ENCODE data around the gene APOF. TPM values are rescaled to one million over a fixed set of nuclear protein-coding genes. Genes with fewer than 3 reads are reported as not detected.
"Not testable (repeated sequence)": the region's sequence is repeated elsewhere in the genome, so short reads cannot be mapped to it uniquely, and the experiment has no call there.

Gene APOF
- total and polyA plus RNA-seq, 9 of the 15 experiments (the other 6 are each of a cell fraction or from before 2014, with no cell fraction given): 0.09 to 0.15 (median 0.12) TPM; not detected in 5

DNA sequence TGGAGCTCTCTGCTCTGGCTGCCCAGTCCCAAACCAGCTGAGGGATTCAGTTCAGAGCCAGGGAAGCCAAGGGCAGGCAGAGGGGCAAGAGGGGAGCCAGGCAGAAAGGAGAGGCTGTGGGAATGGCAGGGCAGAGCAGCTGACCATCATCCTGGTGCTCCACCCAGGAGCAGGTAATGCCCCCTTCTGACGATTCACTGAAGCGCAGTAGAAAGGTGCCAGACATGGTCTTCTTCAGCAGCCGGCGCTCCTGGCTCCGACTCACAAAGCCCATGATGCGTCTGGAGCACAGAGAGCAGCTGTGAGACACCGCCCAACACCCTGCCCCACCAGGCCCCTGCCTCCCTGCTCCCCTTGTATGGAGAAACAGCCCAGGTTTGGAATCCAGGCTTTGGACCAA lies 16.0 kb downstream of the APOF start (continued):
- TF ChIP-seq, protein P1, sequence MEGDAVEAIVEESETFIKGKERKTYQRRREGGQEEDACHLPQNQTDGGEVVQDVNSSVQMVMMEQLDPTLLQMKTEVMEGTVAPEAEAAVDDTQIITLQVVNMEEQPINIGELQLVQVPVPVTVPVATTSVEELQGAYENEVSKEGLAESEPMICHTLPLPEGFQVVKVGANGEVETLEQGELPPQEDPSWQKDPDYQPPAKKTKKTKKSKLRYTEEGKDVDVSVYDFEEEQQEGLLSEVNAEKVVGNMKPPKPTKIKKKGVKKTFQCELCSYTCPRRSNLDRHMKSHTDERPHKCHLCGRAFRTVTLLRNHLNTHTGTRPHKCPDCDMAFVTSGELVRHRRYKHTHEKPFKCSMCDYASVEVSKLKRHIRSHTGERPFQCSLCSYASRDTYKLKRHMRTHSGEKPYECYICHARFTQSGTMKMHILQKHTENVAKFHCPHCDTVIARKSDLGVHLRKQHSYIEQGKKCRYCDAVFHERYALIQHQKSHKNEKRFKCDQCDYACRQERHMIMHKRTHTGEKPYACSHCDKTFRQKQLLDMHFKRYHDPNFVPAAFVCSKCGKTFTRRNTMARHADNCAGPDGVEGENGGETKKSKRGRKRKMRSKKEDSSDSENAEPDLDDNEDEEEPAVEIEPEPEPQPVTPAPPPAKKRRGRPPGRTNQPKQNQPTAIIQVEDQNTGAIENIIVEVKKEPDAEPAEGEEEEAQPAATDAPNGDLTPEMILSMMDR (IDR thresholded peaks at IDR 0.05 in 2 of 3, conservative IDR thresholded peaks at IDR 0.05 in 1 of 3; ENCODE audit: insufficient read depth in 2 of 3, low read depth in 1 of 3, low read length in 3 of 3): peak; percentile 44 to 58 (median 46)

- H3K9ac ChIP-seq (ENCODE audit: insufficient read depth in 1 of 2, low read depth in 2 of 2, low read length in 2 of 2); in situ Hi-C loops (cut with MboI); H3K4me3 ChIP-seq; H4K20me1 ChIP-seq (replicated peaks; ENCODE audit: control insufficient read depth, insufficient read depth, low read length); H3K27ac ChIP-seq (ENCODE audit: extremely low read depth, low read depth, low read length); H3K27me3 ChIP-seq (ENCODE audit: control insufficient read depth in 2 of 2, insufficient read depth in 2 of 2, low read length in 2 of 2); FAIRE-seq; DNase-seq (ENCODE audit: extremely low read depth in 1 of 4, low spot score in 3 of 4); BruUV-seq (replicated peaks); H3K4me2 ChIP-seq (ENCODE audit: insufficient read depth, low read length); intact Hi-C loops (cut with micrococcal nuclease); CTCF ChIA-PET (ENCODE audit: low intra/inter-chr PET ratio); H3K9me3 ChIP-seq (replicated peaks; ENCODE audit: control insufficient read depth, insufficient read depth, low read depth, low read length); H3K9me1 ChIP-seq (ENCODE audit: control insufficient read depth, insufficient read depth, low read length); H2AFZ ChIP-seq (ENCODE audit: low read depth, low read length); H3K79me2 ChIP-seq (ENCODE audit: control insufficient read depth, insufficient read depth, low read length); ATAC-seq: not testable (repeated sequence)
- WGBS (ENCODE audit: insufficient coverage, low coverage, missing lambda C conversion rate): 88% methylated on average over 1 of the region's 2 CpGs
- peak; percentile 84 for TF ChIP-seq ZNF121 (CRISPR knock-in tag; conservative IDR thresholded peaks at IDR 0.05)
- H3K4me1 ChIP-seq (replicated peaks in 1 of 2; ENCODE audit: control insufficient read depth in 2 of 2, insufficient read depth in 2 of 2, low read length in 2 of 2): peaks cover 8 to 20% of the 10 kb centered on the region in 2 experiments; a peak in 4 of 5 replicates
- H3K36me3 ChIP-seq (ENCODE audit: control insufficient read depth, insufficient read depth, low read length): peaks cover 48% of the 10 kb centered on the region; the same call in 2 of the 3 replicates
- POLR2A ChIA-PET: interaction anchor here (0.6 to 19.0 kb wide), 2 partner anchors 12 to 336 kb away, joined by 3 to 274 read pairs; partner anchors contain the start of genes APOF and STAT2
These were observed 20.4 kb downstream of the APOF start for GRCh38 chr12:56342290-56342689.

Measured in K562 (cell line).